ENCODE data around the gene PIAS2.

Gene PIAS2

GRCh38 chr18:46859855-46860254 is 57.5 kb downstream of the PIAS2 start:
- H3K36me3 ChIP-seq, result no peaks in the 10 kb centered on the region
- no peak overlapping the region for H3K4me3 ChIP-seq (ENCODE audit: low read depth in 1 of 2, low read length in 1 of 2)
- TF ChIP-seq, protein P1, sequence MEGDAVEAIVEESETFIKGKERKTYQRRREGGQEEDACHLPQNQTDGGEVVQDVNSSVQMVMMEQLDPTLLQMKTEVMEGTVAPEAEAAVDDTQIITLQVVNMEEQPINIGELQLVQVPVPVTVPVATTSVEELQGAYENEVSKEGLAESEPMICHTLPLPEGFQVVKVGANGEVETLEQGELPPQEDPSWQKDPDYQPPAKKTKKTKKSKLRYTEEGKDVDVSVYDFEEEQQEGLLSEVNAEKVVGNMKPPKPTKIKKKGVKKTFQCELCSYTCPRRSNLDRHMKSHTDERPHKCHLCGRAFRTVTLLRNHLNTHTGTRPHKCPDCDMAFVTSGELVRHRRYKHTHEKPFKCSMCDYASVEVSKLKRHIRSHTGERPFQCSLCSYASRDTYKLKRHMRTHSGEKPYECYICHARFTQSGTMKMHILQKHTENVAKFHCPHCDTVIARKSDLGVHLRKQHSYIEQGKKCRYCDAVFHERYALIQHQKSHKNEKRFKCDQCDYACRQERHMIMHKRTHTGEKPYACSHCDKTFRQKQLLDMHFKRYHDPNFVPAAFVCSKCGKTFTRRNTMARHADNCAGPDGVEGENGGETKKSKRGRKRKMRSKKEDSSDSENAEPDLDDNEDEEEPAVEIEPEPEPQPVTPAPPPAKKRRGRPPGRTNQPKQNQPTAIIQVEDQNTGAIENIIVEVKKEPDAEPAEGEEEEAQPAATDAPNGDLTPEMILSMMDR (IDR thresholded peaks at IDR 0.05), result no peak
- no peaks in the 10 kb centered on the region for H3K9me3 ChIP-seq
- H3K4me1 ChIP-seq (ENCODE audit: control insufficient read depth in 1 of 2, insufficient read depth in 1 of 2, low read depth in 1 of 2, low read length in 1 of 2), result no peaks in the 10 kb centered on the region
- H3K27me3 ChIP-seq, result no peaks in the 10 kb centered on the region
- H3K27ac ChIP-seq, result no peak overlapping the region

DNA sequence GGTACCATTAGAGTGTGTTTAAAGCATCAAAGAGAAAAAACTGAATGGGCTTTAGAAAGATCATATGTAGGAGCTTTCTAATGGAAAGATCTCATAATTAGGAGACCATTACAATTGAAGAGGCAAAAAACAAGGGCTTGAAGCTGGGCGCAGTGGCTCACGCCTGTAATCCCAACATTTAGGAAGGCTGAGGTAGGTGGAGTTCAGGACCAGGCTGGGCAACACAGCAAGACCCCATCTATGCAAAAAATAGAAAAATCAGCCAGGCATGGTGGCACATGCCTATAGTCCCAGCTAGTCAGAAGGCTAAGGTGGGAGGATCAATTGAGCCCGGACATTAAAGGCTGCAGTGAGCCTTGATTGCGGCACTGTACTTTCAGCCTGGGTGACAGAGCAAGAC is 59.0 kb downstream of the PIAS2 start:
- no peaks in the 10 kb centered on the region for H3K27me3 ChIP-seq
- no peaks in the 10 kb centered on the region for H3K4me1 ChIP-seq (ENCODE audit: control insufficient read depth in 1 of 2, insufficient read depth in 1 of 2, low read depth in 1 of 2, low read length in 1 of 2)
- TF ChIP-seq, protein P1 (IDR thresholded peaks at IDR 0.05), result no peak
- H3K27ac ChIP-seq, result no peak overlapping the region
- H3K9me3 ChIP-seq, result no peaks in the 10 kb centered on the region
- H3K4me3 ChIP-seq (ENCODE audit: low read depth in 1 of 2, low read length in 1 of 2), result no peak overlapping the region
- H3K36me3 ChIP-seq, result no peaks in the 10 kb centered on the region

- no peak overlapping the region for H3K4me3 ChIP-seq (ENCODE audit: low read depth in 1 of 2, low read length in 1 of 2)
- no peaks in the 10 kb centered on the region for H3K36me3 ChIP-seq
- TF ChIP-seq, protein P1 (IDR thresholded peaks at IDR 0.05), result no peak
- H3K27ac ChIP-seq, result no peak overlapping the region
- H3K4me1 ChIP-seq (ENCODE audit: control insufficient read depth in 1 of 2, insufficient read depth in 1 of 2, low read depth in 1 of 2, low read length in 1 of 2), result no peaks in the 10 kb centered on the region
- H3K27me3 ChIP-seq, result no peaks in the 10 kb centered on the region
- no peaks in the 10 kb centered on the region for H3K9me3 ChIP-seq
Measured at GRCh38 chr18:46856973-46857372, 60.3 kb downstream of the PIAS2 start.

DNA sequence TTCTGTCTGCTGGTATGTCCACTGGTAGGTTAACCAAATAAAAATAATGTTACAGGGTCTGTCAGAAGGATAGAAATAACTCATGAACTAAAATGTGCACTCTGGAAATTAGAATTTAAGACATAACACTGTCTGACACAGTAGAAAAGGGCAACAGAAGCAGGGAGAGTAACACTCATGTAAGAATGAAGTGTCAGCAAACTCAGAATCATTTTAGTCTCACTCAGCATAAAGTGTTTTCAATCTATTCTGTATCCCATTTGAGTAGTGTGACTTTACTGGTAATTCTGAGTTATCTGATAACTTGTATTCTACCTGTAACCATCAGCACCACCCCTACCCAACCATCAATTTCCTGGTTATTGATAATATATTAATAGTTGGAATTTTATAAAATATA is 68.3 kb downstream of the PIAS2 start:
- Histone ChIP-seq H3K36me3 (no peaks in the 10 kb centered on the region), H3K4me3 (ENCODE audit: low read depth in 1 of 2, low read length in 1 of 2) (no peak overlapping the region), H3K27ac (no peak overlapping the region), H3K27me3 (no peaks in the 10 kb centered on the region), H3K9me3 (no peaks in the 10 kb centered on the region), H3K4me1 (ENCODE audit: control insufficient read depth in 1 of 2, insufficient read depth in 1 of 2, low read depth in 1 of 2, low read length in 1 of 2) (no peaks in the 10 kb centered on the region)
- TF ChIP-seq, protein P1 (IDR thresholded peaks at IDR 0.05), result no peak

- Histone ChIP-seq H3K27ac (no peak overlapping the region), H3K36me3 (no peaks in the 10 kb centered on the region), H3K4me1 (ENCODE audit: control insufficient read depth in 1 of 2, insufficient read depth in 1 of 2, low read depth in 1 of 2, low read length in 1 of 2) (no peaks in the 10 kb centered on the region), H3K4me3 (ENCODE audit: low read depth in 1 of 2, low read length in 1 of 2) (no peak overlapping the region), H3K27me3 (no peaks in the 10 kb centered on the region), H3K9me3 (no peaks in the 10 kb centered on the region)
- TF ChIP-seq, protein P1 (IDR thresholded peaks at IDR 0.05), result no peak
Measured at GRCh38 chr18:46843372-46843771, 73.9 kb downstream of the PIAS2 start.

- H3K4me1 ChIP-seq (ENCODE audit: control insufficient read depth in 1 of 2, insufficient read depth in 1 of 2, low read depth in 1 of 2, low read length in 1 of 2), result no peaks in the 10 kb centered on the region
- H3K9me3 ChIP-seq, result no peaks in the 10 kb centered on the region
- no peaks in the 10 kb centered on the region for H3K27me3 ChIP-seq
- no peak overlapping the region for H3K27ac ChIP-seq
- no peak overlapping the region for H3K4me3 ChIP-seq (ENCODE audit: low read depth in 1 of 2, low read length in 1 of 2)
- no peaks in the 10 kb centered on the region for H3K36me3 ChIP-seq
- TF ChIP-seq, protein P1 (IDR thresholded peaks at IDR 0.05), result no peak
Measured at GRCh38 chr18:46842583-46842982, 74.7 kb downstream of the PIAS2 start.

All from neutrophil (primary cell).